ENCODE data around the gene PDE3A.
A peak's percentile ranks its signal among the peaks of the same experiment; 100 is the strongest.
"Not testable (repeated sequence)": the region's sequence is repeated elsewhere in the genome, so short reads cannot be mapped to it uniquely, and the experiment has no call there.

Gene PDE3A

GRCh38 chr12:20615020-20615419 is 246.7 kb downstream of the PDE3A start:
- in situ Hi-C loops (cut with HindIII; ENCODE audit: low pct_ligation_motif_present, low pct_unique_long_range_greater_than_20kb, low sequenced_read_pairs); DNase-seq: not testable (repeated sequence)

- in situ Hi-C loops (cut with HindIII; ENCODE audit: low pct_ligation_motif_present, low pct_unique_long_range_greater_than_20kb, low sequenced_read_pairs), result no loop called here
- no peak for DNase-seq
These were observed 247.8 kb downstream of the PDE3A start for GRCh38 chr12:20616093-20616492.

DNA sequence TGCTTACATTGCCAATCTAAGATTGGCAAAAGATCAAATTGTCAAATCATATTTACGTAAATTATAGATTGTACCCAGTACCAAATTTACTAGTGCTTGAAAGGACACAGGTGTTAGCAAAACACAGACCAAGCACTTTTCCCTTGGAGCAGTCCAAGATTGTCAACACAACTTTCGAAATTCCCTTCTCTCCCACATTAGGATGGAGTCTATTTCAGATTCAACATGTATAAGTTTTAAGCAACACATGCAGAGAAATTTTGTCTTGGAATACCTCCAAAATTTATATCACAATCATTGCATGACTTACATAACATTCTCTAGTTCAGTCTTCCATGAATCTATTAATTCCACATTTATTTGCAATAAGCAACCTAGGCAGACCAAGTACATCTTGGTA is 251.9 kb downstream of the PDE3A start:
- DNase-seq, result no peak
- in situ Hi-C loops (cut with HindIII; ENCODE audit: low pct_ligation_motif_present, low pct_unique_long_range_greater_than_20kb, low sequenced_read_pairs), result no loop called here

DNA sequence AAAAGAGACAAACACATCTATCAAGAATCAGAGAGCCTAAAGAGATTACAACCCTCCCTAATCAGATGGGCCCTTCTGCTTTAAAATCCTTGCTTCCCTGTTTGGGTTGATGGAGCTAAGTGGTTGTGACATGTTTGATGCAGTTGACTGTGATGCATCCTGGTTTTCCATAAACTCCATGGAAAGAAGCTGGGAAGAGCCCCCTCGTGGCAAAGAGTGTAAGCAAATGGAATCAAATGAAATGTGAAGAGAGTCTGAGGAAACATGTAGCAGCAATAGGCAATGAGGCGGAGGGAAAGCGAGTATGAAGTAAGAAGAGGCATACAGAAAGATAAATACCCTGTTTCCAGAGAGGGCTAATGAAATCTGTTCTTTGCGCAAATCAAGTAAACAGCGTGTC is 256.4 kb downstream of the PDE3A start:
- peak; percentile 54 for DNase-seq
- in situ Hi-C loops (cut with HindIII; ENCODE audit: low pct_ligation_motif_present, low pct_unique_long_range_greater_than_20kb, low sequenced_read_pairs), result no loop called here

DNA sequence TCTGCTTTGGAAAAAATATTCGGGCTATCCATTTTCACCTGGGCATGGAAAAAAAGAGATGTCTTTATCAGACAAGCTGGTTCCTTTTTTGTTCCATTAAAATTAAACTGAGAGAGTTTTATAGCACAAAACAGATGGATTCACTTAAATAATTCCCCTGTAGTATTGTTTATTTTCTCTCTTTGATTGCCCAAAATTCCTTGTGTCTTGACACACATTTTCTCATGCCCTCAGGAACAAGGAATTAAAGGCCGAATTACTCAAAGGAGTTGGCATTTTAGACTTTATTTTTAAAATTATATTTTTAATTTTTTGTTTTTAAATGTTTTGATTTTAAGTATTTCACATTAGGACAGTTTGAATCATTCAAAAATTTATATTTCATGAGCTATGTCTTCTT is 257.2 kb downstream of the PDE3A start:
- in situ Hi-C loops (cut with HindIII; ENCODE audit: low pct_ligation_motif_present, low pct_unique_long_range_greater_than_20kb, low sequenced_read_pairs), result no loop called here
- DNase-seq, result no peak

GRCh38 chr12:20627001-20627588 is 258.8 kb downstream of the PDE3A start:
- in situ Hi-C loops (cut with HindIII; ENCODE audit: low pct_ligation_motif_present, low pct_unique_long_range_greater_than_20kb, low sequenced_read_pairs), result no loop called here
- no peak for DNase-seq

DNA sequence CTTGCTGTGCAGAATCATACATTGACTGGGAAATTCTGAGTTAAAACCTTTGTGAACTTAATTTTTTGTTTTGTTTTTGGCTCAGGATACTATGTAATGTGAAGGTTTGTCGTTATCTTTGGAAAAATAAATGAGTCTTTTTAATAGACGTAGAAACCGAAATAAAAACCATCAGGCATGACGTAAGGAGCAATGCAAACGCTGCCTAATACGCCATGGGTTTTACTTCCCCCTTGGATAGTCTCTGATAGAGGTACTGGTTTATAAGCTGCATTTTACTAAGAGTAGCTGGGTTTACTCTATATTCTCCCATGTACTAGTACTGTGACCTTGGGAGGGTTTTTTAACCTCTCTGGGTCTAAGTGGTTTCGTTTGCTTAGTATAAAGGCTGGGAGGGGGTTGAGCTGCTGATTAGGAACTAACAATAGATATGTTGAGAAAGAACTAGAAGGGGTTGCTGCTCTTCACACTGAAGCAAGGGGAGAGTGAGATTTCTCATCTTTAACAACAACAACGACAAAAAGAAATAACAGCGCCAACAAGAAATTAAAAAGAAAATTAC is 260.0 kb downstream of the PDE3A start:
- in situ Hi-C loops (cut with HindIII; ENCODE audit: low pct_ligation_motif_present, low pct_unique_long_range_greater_than_20kb, low sequenced_read_pairs), result no loop called here
- DNase-seq, result no peak

DNA sequence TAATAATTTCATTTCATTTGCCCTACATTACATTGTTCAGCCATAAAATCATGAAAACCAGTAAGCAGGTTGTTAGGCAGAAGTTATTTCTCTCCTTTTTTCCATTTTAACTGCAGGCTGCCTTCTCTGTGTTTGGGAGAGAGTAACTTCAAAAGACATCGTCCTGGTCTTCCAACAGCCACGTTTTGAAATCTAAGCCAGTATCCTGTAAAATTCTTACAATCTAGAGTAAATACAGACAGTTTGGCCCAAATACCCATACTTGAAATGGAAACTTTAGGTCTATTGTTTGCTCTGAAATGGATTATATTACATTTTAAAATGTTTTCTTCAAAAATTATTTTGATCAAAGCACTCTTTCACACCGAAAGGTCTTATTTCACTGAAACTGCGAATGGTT is 260.7 kb downstream of the PDE3A start:
- in situ Hi-C loops (cut with HindIII; ENCODE audit: low pct_ligation_motif_present, low pct_unique_long_range_greater_than_20kb, low sequenced_read_pairs), result no loop called here

DNA sequence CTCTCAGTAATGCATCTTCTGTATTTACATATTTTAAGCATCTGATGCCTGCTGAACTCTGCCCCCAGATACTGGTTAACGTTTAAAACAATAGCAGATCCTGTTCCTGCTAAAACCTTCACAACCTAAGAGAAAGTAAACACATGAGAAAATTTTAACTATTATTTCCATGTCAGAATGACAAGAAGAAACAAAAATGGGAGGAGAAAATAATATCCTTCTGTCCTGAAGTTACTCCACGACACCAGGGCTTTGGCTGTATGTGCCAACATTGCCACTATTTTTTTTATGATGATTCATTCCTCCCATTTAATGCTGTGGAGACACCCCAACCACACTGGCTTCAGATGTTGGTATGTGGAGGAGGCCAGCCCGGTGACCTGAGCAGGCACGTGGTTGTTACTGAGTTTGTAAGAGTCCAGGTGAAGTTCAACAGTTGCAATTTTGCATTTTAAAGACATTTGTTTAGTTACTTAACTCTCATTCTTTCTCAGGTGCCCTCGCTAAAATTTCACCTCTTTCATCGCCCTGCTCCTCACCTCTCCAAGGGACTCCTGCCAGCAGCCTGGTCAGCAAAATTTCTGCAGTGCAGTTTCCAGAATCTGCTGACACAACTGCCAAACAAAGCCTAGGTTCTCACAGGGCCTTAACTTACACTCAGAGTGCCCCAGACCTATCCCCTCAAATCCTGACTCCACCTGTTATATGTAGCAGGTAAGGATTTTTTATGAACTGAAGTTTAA is 261.2 kb downstream of the PDE3A start:
- in situ Hi-C loops (cut with HindIII; ENCODE audit: low pct_ligation_motif_present, low pct_unique_long_range_greater_than_20kb, low sequenced_read_pairs), result no loop called here
- DNase-seq, result peak; percentile 6

More for the DNA sequence above, 260.7 kb downstream of the PDE3A start:
- no peak for DNase-seq

DNA sequence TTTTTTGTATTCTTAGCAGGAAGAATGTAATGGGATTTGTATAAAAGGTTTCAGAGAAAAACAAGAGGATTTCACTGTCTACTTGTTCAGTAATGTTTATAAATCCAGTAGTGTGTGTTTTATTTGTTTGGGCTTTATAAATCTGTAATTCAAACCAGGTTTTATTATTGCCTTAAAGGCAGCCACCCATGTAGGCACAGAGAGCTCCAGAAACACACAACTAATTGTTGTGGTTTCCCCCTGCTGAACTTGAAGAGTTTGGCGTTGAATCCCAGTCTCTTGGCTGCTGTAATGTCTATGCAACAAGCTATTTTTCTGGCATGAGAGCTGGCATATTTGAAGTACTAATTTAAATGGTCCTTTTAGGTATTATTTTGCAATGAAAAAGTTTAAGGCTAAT is 263.4 kb downstream of the PDE3A start:
- in situ Hi-C loops (cut with HindIII; ENCODE audit: low pct_ligation_motif_present, low pct_unique_long_range_greater_than_20kb, low sequenced_read_pairs), result no loop called here
- no peak for DNase-seq

GRCh38 chr12:20641106-20641505 is 272.8 kb downstream of the PDE3A start:
- in situ Hi-C loops (cut with HindIII; ENCODE audit: low pct_ligation_motif_present, low pct_unique_long_range_greater_than_20kb, low sequenced_read_pairs), result no loop called here

GRCh38 chr12:20643822-20644221 is 275.5 kb downstream of the PDE3A start:
- in situ Hi-C loops (cut with HindIII; ENCODE audit: low pct_ligation_motif_present, low pct_unique_long_range_greater_than_20kb, low sequenced_read_pairs), result no loop called here

More at GRCh38 chr12:20641106-20641505, 272.8 kb downstream of the PDE3A start:
- no peak for DNase-seq

GRCh38 chr12:20646239-20646827 is 278.0 kb downstream of the PDE3A start:
- DNase-seq, result peak; percentile 46
- in situ Hi-C loops (cut with HindIII; ENCODE audit: low pct_ligation_motif_present, low pct_unique_long_range_greater_than_20kb, low sequenced_read_pairs), result no loop called here

More at GRCh38 chr12:20643822-20644221, 275.5 kb downstream of the PDE3A start:
- no peak for DNase-seq

- DNase-seq, result no peak
- in situ Hi-C loops (cut with HindIII; ENCODE audit: low pct_ligation_motif_present, low pct_unique_long_range_greater_than_20kb, low sequenced_read_pairs), result no loop called here
These were observed 285.5 kb downstream of the PDE3A start for GRCh38 chr12:20653871-20654270.

DNA sequence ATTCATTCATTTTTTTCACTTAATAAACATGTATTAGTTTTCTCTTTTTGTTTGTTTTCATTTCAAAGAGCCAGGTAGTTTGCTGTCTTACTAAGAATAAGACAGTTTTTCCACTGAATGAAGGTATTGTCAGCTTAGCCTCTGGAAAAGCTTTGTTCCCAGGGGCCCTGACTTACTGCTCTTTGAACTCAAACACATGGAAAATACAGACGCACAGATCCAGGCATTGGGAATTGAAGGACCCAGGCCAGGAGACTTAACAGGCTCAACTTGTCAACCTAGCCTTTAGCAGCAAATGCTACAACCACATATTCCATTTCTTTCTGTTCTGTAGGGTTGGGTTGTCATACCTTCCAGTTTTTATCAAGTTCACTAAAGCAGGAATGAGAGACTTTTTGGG is 288.3 kb downstream of the PDE3A start:
- no peak for DNase-seq
- in situ Hi-C loops (cut with HindIII; ENCODE audit: low pct_ligation_motif_present, low pct_unique_long_range_greater_than_20kb, low sequenced_read_pairs), result no loop called here

DNA sequence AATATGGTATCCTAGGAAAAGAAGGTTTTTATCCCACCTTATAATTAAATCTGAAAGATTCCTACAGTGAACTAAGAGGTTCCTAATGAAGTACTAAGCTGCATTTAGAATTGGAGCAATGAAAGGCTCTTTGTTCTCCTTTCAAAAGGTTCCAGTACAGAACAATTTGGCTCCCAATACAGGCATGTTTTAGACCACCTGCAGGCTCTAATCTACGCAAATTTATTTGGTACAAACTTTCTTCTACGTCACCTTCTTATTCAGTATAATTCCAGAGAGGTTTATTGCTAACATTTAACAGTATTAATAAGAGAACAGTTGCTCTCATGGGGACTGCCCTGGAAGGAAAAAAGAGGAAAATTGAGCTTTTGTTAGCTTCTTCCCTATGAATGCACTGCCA is 289.2 kb downstream of the PDE3A start:
- DNase-seq, result no peak
- in situ Hi-C loops (cut with HindIII; ENCODE audit: low pct_ligation_motif_present, low pct_unique_long_range_greater_than_20kb, low sequenced_read_pairs), result no loop called here

GRCh38 chr12:20681334-20681733 is 313.0 kb downstream of the PDE3A start:
- in situ Hi-C loops (cut with HindIII; ENCODE audit: low pct_ligation_motif_present, low pct_unique_long_range_greater_than_20kb, low sequenced_read_pairs), result no loop called here
- no peak for DNase-seq

- in situ Hi-C loops (cut with HindIII; ENCODE audit: low pct_ligation_motif_present, low pct_unique_long_range_greater_than_20kb, low sequenced_read_pairs), result no loop called here
- no peak for DNase-seq
These were observed 326.9 kb downstream of the PDE3A start, which contains the start of gene SLCO1C1 for GRCh38 chr12:20695232-20695631. Gene SLCO1C1, plus strand, starts transcription at chr12:20695332. Its CDS starts 4,245 bp downstream, at chr12:20699577.

DNA sequence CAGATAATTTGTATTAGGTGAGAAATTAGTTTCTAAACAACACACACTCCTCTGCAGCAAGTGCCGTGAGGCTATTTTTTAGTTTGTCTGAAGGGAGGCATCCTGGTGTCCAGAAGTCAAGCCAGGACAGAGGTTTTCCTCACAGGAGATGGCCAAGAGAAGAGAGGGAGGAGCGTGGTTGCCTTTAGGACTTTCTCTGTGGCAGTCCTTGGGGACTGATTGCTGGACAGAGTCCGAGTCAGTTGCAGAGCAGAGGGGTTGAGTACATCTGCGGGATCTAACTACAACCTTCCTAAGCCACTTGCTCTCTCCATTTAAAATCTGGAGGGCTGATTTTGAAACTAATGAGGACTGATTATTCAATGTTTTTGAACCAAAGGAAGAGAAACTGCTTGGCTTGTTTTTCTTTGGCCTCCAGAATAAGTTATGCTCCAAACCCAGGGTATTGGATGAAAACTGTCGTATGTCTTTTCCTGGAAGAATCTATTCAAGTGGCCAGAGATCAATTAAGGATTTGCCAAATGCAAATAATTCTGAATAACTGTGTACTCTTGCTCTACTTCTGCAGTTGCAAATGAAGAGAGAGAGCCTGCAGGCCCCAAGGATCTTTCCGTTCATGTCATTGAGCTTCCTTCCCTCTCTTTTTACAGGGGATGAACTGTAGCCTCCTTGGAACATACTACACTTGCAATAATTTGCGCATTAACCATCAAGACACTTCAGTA is 328.0 kb downstream of the PDE3A start:
- DNase-seq, result no peak
- in situ Hi-C loops (cut with HindIII; ENCODE audit: low pct_ligation_motif_present, low pct_unique_long_range_greater_than_20kb, low sequenced_read_pairs), result no loop called here
